HG03196 (cell line): ENCODE data around the gene TNS1.

ENCODE experiments used
- ATAC-seq: cut with Tn5 transposase; IDR thresholded peaks from one replicate; pipeline ENCODE4 v1.9.1; 2021; ENCODE audit not compliant: unreplicated experiment

The TNS1 gene

GRCh38 chr2:217856871-217857270 lies 145.9 kb downstream of the TNS1 start:
- no peak for ATAC-seq

DNA sequence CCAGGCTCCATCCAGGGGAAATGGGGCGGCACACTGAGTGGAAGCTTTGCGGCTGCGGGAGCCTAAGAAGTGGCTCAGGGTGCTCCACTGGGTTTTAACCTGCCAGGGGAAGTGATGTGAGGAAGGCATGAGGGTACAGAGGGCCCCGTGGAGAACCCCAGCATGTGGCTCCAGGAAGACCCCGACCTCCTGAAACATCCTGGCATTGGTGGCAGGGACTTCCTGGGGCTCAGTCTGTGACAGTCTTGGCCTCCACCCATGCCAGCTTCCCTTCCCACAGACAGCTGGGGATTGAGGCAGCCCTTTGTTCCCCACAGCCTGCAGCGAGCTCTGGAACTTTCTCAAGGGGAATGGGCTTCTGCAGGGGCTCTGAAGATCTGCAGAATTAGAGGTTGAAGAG lies 146.6 kb downstream of the TNS1 start:
- ATAC-seq, result no peak

- ATAC-seq, result no peak
These were observed 147.9 kb downstream of the TNS1 start for GRCh38 chr2:217854684-217855420.

DNA sequence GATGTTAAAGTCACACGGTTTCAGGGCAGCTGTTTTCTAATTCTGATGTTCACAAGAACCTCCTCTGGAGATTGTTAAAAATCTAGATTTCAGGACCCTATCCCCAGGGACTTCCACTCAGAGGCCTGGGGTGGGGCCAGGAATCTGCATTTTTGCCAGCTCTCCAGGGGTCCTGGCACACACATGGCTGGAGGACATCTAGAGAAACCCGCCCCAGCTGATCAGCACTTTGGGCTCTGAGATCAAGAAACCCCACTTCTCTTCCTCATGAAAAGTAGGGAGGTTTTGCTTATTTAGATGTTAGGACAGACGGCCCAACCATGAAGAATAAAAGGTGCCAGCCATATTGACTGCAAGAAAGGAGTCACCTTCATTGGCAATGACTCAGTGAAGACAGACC lies 148.8 kb downstream of the TNS1 start:
- no peak for ATAC-seq

- no peak for ATAC-seq
These were observed 149.4 kb downstream of the TNS1 start for GRCh38 chr2:217853301-217853881.

- no peak for ATAC-seq
These were observed 150.1 kb downstream of the TNS1 start for GRCh38 chr2:217852555-217853211.

- ATAC-seq, result no peak
These were observed 151.4 kb downstream of the TNS1 start for GRCh38 chr2:217851191-217852020.

GRCh38 chr2:217849154-217849975 lies 153.4 kb downstream of the TNS1 start:
- ATAC-seq, result no peak

DNA sequence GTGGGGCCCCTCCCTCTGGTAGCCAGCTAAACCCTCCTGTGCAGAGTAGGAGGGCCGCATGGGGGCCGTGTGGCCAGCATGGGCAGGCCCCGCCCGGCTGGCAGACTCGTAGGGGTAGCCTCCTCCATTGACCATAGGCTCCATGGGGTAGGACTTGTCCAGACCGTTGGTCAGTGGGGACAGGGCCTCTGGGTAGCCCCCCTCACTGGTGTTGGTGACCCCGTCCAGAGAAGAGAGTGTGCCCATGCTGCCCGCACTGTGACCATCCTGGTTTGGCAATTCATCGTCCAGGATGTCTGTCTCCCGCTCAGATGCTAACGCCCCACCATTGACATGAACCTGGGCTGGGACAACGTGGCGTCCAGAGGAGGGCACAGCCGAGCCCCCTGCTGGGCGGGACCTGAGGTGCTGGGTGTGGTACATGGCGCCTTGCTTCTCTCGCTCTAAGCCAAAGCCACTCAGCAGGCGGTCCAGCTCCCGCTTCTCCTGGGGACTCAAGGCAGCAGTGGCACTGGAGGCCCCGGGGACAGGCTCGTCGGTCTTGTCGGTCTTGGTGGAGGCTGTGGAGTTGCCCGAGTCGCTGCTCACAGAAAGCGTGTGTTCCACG lies 154.3 kb downstream of the TNS1 start:
- no peak for ATAC-seq

- ATAC-seq, result no peak
These were observed 155.0 kb downstream of the TNS1 start for GRCh38 chr2:217847552-217848350.

DNA sequence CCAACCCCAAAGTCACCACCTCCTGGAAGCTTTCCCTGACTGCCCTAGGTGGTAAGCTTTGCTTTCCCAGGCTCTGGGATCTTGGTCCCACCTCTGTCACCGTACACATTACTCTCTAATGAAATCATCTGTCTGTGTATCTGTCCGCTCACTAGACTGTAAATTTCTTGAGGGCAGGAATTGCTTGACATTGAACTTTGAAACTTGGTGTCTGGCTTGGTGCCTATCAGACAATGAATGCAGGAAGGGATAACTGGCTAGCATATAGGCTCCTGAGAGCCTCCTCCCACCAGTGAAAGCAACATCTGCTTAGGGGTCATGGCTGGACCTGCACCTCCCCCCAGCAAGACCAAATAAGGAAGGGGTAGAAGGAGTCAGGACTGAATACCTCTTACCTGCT lies 155.7 kb downstream of the TNS1 start:
- ATAC-seq, result no peak

DNA sequence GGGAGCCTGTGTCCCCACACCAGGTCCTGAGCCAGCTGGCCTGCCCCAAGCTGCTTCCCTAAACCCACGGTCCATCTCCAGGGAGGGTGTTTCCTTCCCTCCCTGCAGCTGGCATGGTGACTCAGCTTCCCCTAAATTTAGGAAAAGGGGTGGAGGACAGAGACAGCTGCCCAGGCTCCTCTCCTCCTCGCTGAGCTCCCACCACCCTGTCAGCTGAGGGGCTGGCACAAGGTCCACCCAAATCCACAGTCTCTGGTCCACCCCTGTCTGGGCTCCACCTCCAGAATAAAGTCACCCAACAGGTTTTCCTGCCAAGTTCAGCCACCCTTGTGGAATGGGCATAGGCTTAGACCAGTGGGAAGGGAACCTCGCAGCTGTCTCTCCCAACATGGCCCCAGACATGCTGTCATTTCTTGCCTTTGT lies 156.5 kb downstream of the TNS1 start:
- no peak for ATAC-seq

- ATAC-seq, result no peak
These were observed 157.5 kb downstream of the TNS1 start for GRCh38 chr2:217845301-217845700.

- no peak for ATAC-seq
These were observed 158.1 kb downstream of the TNS1 start for GRCh38 chr2:217844696-217845095.

- no peak for ATAC-seq
These were observed 159.5 kb downstream of the TNS1 start for GRCh38 chr2:217843324-217843723.

DNA sequence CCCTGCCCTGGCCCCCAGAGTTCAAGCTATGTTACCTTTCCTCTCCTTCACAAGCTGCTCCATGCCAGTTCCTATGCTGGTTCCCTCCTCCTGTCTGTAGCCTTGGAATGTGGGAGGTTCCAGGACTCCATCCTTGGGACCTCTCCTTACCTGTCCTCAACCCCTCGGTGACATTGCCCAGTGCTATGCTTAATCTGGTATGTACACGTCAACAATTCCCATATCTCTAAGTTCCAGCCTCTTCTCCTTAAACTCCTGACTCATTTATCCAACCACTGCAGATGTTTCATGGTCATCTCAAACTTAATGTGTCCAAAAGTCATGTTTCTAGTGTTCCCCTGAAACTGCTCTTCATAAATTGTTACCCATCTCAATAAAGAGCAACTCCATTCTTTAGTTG lies 160.8 kb downstream of the TNS1 start:
- ATAC-seq, result no peak

GRCh38 chr2:217840522-217840921 lies 162.3 kb downstream of the TNS1 start:
- no peak for ATAC-seq

GRCh38 chr2:217839750-217840107 lies 163.1 kb downstream of the TNS1 start:
- no peak for ATAC-seq

DNA sequence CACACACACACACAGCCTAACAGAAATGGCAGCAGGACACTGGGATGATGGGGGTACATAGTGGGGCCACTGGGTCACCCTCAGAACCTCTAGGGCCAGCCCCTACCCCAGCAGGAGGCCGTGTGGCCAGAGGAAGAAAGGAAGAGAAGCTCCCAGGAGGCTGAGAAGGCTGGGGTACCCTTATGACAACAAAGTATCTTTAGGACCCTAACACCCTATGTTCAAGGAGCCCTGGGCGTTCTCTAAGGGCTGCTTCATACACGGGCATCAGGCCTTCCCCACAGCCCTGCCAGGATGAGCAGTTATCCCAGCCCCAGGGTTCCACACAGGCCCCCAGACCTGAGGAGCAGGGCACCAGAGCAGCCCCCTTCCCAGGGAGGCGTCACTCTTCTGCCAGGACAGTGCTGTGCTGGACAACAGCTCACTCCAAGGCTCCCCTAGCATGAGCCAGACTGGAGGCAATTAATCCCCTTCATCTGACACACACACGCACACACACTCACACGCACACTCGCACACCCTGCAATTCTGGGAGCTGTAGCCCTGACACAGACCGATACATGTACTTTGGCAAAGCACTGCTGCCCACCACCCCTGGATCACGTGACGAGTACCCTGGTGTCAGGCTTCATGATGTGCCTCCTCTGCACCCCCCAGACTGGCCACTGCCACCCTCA lies 163.6 kb downstream of the TNS1 start:
- ATAC-seq, result no peak
